GM11168 (cell line): Measurements from ENCODE around the gene TFB1M.
"Not testable (repeated sequence)": the region's sequence is repeated elsewhere in the genome, so short reads cannot be mapped to it uniquely, and the experiment has no call there.

Source experiments
- in situ Hi-C: fragments of 300-500 bp; cut with MboI; formaldehyde crosslinking; loops from one replicate; pipeline ENCODE4 v1.12.0; 2022; ENCODE audit warnings: low sequenced_read_pairs; ENCODE audit not compliant: unreplicated experiment

The TFB1M gene

GRCh38 chr6:155247618-155248007 lies 66.7 kb downstream of the TFB1M start:
- in situ Hi-C loops, result no loop called here

- in situ Hi-C loops, result no loop called here
Measured at GRCh38 chr6:155246825-155247224, 67.5 kb downstream of the TFB1M start.

GRCh38 chr6:155245831-155246230 lies 68.5 kb downstream of the TFB1M start:
- in situ Hi-C loops, result no loop called here

GRCh38 chr6:155245193-155245592 lies 69.1 kb downstream of the TFB1M start:
- in situ Hi-C loops, result no loop called here

- in situ Hi-C loops, result no loop called here
Measured at GRCh38 chr6:155244434-155244833, 69.8 kb downstream of the TFB1M start.

- in situ Hi-C loops, result no loop called here
Measured at GRCh38 chr6:155241966-155242365, 72.3 kb downstream of the TFB1M start.

- in situ Hi-C loops, result no loop called here
Measured at GRCh38 chr6:155240905-155241600, 73.2 kb downstream of the TFB1M start.

- in situ Hi-C loops, result no loop called here
Measured at GRCh38 chr6:155237613-155238012, 76.7 kb downstream of the TFB1M start.

- in situ Hi-C loops, result no loop called here
Measured at GRCh38 chr6:155235087-155235486, 79.2 kb downstream of the TFB1M start.

GRCh38 chr6:155234687-155235086 lies 79.6 kb downstream of the TFB1M start:
- in situ Hi-C loops, result no loop called here

GRCh38 chr6:155234167-155234566 lies 80.1 kb downstream of the TFB1M start:
- in situ Hi-C loops, result no loop called here

- in situ Hi-C loops, result no loop called here
Measured at GRCh38 chr6:155232848-155233247, 81.4 kb downstream of the TFB1M start.

- in situ Hi-C loops, result not testable (repeated sequence)
Measured at GRCh38 chr6:155230975-155231374, 83.3 kb downstream of the TFB1M start.

- in situ Hi-C loops, result no loop called here
Measured at GRCh38 chr6:155228546-155229166, 85.6 kb downstream of the TFB1M start.

GRCh38 chr6:155227046-155227445 lies 87.2 kb downstream of the TFB1M start:
- in situ Hi-C loops, result no loop called here

- in situ Hi-C loops, result no loop called here
Measured at GRCh38 chr6:155224618-155225017, 89.7 kb downstream of the TFB1M start.

GRCh38 chr6:155223646-155224451 lies 90.4 kb downstream of the TFB1M start:
- in situ Hi-C loops, result no loop called here

- in situ Hi-C loops, result no loop called here
Measured at GRCh38 chr6:155222506-155222905, 91.8 kb downstream of the TFB1M start.

- in situ Hi-C loops, result no loop called here
Measured at GRCh38 chr6:155221086-155221485, 93.2 kb downstream of the TFB1M start.

GRCh38 chr6:155219858-155220301 lies 94.4 kb downstream of the TFB1M start:
- in situ Hi-C loops, result no loop called here

GRCh38 chr6:155219299-155219698 lies 95.0 kb downstream of the TFB1M start:
- in situ Hi-C loops, result no loop called here
